ENCODE data around the gene SETD9. TPM values are rescaled to one million over a fixed set of nuclear protein-coding genes. Genes with fewer than 3 reads are reported as not detected.
A peak's percentile ranks its signal among the peaks of the same experiment; 100 is the strongest.

SETD9 gene
- total RNA-seq, 4 donors from 2014 or later = 7.0 to 29.1 (median 13.9) TPM

DNA sequence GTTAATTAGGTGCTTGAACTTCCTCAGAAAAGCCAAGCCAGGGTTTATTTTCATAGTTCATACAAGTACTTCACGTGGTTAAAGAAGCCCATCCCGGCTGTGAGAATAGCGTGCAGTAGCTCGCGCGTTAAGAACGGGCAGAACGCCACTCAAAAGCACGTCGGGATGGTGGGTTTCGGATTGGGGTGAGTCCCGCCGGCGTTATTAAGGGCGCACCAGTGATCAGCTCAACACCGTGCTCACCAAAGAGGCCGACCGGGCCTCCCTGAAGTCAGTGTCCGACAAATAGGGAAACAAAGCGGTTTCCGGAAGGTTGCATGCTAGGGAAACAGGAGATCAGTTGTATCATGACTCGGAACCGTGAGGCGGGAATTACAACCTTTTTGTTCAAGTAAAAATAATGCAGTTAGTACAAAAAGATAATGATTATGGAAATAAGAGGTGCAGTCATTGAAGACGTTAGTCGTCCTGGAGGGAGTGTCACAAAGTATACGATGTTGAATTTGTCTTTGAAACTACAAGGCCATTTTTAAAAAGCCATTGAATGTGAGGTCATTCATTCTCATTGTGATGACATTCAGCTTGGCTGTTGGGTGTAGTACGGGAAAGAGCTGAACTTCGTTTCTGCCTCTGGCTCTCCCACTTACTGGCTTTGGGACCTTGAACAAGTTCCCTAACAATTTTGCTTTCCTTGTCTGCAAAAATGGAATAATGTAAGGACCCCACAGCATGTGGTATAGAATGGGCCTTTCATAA, 992 bp downstream of the SETD9 start:
- intact Hi-C loops (cut with DNase I; ENCODE audit: low total_unique reads) = loop anchor here (1.0 to 10.0 kb wide), 2 partner anchors 41 to 1606 kb away; partner anchors contain the start of genes DHX29 and MTREX
- Histone ChIP-seq H3K4me1 (peaks cover 5 to 10% of the 10 kb centered on the region in 2 donors), H3K9me3 (no peaks in the 10 kb centered on the region), H3K27ac (peak overlapping the region; percentile 86 to 96 (median 90)), H3K27me3 (no peaks in the 10 kb centered on the region), H3K4me3 (peak overlapping the region; percentile 67 to 96 (median 80)), H3K36me3 (peaks cover 0 to 6% of the 10 kb centered on the region in 2 donors)
- in situ Hi-C loops (cut with MboI; ENCODE audit: low sequenced_read_pairs in 4 of 4) = loop anchor here in 1 of 4 donors (25.0 kb wide), 1 partner anchor 1552 kb away; the partner anchor contains the start of gene PLK2
- TF ChIP-seq, protein P1, sequence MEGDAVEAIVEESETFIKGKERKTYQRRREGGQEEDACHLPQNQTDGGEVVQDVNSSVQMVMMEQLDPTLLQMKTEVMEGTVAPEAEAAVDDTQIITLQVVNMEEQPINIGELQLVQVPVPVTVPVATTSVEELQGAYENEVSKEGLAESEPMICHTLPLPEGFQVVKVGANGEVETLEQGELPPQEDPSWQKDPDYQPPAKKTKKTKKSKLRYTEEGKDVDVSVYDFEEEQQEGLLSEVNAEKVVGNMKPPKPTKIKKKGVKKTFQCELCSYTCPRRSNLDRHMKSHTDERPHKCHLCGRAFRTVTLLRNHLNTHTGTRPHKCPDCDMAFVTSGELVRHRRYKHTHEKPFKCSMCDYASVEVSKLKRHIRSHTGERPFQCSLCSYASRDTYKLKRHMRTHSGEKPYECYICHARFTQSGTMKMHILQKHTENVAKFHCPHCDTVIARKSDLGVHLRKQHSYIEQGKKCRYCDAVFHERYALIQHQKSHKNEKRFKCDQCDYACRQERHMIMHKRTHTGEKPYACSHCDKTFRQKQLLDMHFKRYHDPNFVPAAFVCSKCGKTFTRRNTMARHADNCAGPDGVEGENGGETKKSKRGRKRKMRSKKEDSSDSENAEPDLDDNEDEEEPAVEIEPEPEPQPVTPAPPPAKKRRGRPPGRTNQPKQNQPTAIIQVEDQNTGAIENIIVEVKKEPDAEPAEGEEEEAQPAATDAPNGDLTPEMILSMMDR (IDR thresholded peaks at IDR 0.05 in 4 of 5, conservative IDR thresholded peaks at IDR 0.05 in 1 of 5) = no peak
- no peak for TF ChIP-seq POLR2A (IDR thresholded peaks at IDR 0.05)
- peak; percentile 43 for ATAC-seq
- peak in 1 of 2 donors; percentile 29 for DNase-seq

DNA sequence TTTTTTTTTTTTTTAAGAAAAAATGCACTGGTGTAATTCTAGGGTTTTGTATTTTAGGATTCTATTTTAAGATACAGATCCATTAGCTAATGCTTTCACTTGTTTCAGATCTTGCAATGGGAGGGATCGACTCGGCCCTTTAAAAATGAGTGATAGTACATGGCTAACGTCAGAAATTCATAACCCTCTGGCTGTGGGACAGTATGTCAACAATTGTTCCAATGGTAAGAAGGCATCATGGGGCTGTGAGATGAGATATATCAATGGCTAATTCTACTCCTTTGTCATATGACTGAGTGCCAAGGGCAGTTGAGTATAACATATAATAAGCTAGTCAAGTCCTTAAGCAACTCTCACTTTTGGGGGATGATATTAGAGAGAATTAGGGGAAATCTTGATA, 4.4 kb downstream of the SETD9 start:
- in situ Hi-C loops (cut with MboI; ENCODE audit: low sequenced_read_pairs in 4 of 4) = loop anchor here in 1 of 4 donors (25.0 kb wide), 1 partner anchor 1549 kb away; the partner anchor contains the start of gene PLK2
- no peaks in the 10 kb centered on the region for H3K27me3 ChIP-seq

DNA sequence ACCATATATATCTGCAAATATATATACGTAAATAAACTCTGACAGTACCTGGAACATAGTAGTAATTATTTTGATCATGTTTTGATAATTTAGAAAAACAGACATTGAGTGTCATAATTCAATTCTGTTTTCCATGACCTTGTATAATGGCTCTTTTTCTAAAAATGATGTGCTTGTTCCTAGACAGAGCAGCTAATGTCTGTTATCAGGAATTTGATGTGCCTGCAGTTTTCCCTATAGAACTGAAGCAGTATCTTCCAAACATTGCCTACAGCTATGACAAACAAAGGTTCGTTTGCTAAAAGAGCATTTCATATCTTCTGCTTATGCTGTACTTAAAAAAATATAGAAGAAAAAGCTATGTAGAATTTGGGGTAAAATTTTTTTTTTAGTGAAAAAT, 5.3 kb downstream of the SETD9 start:
- ATAC-seq = no peak

More for the DNA sequence above, 4.4 kb downstream of the SETD9 start:
- TF ChIP-seq, protein P1 (IDR thresholded peaks at IDR 0.05 in 4 of 5, conservative IDR thresholded peaks at IDR 0.05 in 1 of 5) = no peak
- TF ChIP-seq POLR2A (IDR thresholded peaks at IDR 0.05) = no peak
- Histone ChIP-seq H3K4me3 (no peak overlapping the region), H3K4me1 (peaks cover 12 to 14% of the 10 kb centered on the region in 2 donors), H3K36me3 (peaks cover 0 to 9% of the 10 kb centered on the region in 2 donors), H3K27ac (no peak overlapping the region), H3K9me3 (no peaks in the 10 kb centered on the region)
- intact Hi-C loops (cut with DNase I; ENCODE audit: low total_unique reads) = loop anchor here (10.0 kb wide), 1 partner anchor 1609 kb away; the partner anchor contains the start of genes DHX29 and MTREX
- ATAC-seq (no peak), DNase-seq (no peak)

DNA sequence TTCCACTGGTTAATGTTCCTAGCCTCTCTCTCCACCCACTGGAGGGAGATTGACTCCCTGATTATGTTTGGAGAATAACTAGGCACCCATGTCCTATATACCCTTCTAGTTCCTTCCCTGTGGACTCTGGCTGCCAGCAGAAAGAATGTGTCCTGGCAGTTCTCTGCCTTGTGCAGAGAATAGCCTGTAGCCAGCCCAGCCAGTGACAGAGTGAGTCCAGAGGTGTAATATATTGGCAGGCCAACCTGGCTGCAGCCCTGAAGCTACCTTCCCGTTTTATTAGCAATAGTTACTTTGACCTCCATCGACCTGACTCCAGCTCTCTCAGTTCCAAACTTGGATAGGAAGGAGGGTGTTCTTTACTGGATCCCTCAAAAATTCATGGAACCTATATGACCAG, 8.1 kb downstream of the SETD9 start:
- peaks cover 0 to 14% of the 10 kb centered on the region in 2 donors for H3K36me3 ChIP-seq
- DNase-seq = no peak
- no peaks in the 10 kb centered on the region for H3K9me3 ChIP-seq
- no peak overlapping the region for H3K27ac ChIP-seq
- H3K4me3 ChIP-seq = no peak overlapping the region
- intact Hi-C loops (cut with DNase I; ENCODE audit: low total_unique reads) = loop anchor here (10.0 kb wide), 1 partner anchor 1613 kb away; the partner anchor contains the start of genes DHX29 and MTREX
- no peak for TF ChIP-seq POLR2A (IDR thresholded peaks at IDR 0.05)
- TF ChIP-seq, protein P1 (IDR thresholded peaks at IDR 0.05 in 4 of 5, conservative IDR thresholded peaks at IDR 0.05 in 1 of 5) = no peak
- H3K27me3 ChIP-seq = no peaks in the 10 kb centered on the region
- in situ Hi-C loops (cut with MboI; ENCODE audit: low sequenced_read_pairs in 4 of 4) = loop anchor here in 1 of 4 donors (25.0 kb wide), 1 partner anchor 1545 kb away; the partner anchor contains the start of gene PLK2
- ATAC-seq = no peak
- peaks cover 6 to 7% of the 10 kb centered on the region in 2 donors for H3K4me1 ChIP-seq

More for the DNA sequence above, 5.3 kb downstream of the SETD9 start:
- Histone ChIP-seq H3K27me3 (no peaks in the 10 kb centered on the region), H3K9me3 (no peaks in the 10 kb centered on the region), H3K27ac (no peak overlapping the region), H3K4me1 (peaks cover 12 to 13% of the 10 kb centered on the region in 2 donors), H3K36me3 (peaks cover 0 to 9% of the 10 kb centered on the region in 2 donors), H3K4me3 (no peak overlapping the region)
- no peak for DNase-seq
- TF ChIP-seq, protein P1 (IDR thresholded peaks at IDR 0.05 in 4 of 5, conservative IDR thresholded peaks at IDR 0.05 in 1 of 5) = no peak
- TF ChIP-seq POLR2A (IDR thresholded peaks at IDR 0.05) = no peak
- intact Hi-C loops (cut with DNase I; ENCODE audit: low total_unique reads) (loop anchor here (10.0 kb wide), 1 partner anchor 1610 kb away; the partner anchor contains the start of genes DHX29 and MTREX), in situ Hi-C loops (cut with MboI; ENCODE audit: low sequenced_read_pairs in 4 of 4) (loop anchor here in 1 of 4 donors (25.0 kb wide), 1 partner anchor 1548 kb away; the partner anchor contains the start of gene PLK2)

Measured in gastrocnemius medialis (tissue), 4 donors.